Right cardiac atrium (tissue), 5 donors: ENCODE results near the gene UBXN1. TPM values are rescaled to one million over a fixed set of nuclear protein-coding genes. Genes with fewer than 3 reads are reported as not detected.

Source experiments
- ATAC-seq, 2 donors: fragments of 200-7000 bp; cut with Tn5 transposase; one replicate each; pipeline versions ENCODE4 v1.8.0 to v1.9.1; 2020; ENCODE audit warnings: moderate library complexity in 2 of 2, mild to moderate bottlenecking in 1 of 2
- DNase-seq, 3 donors: peaks; one replicate each; pipeline ENCODE4 v3.0.0-alpha.2; 2020
- H3K27ac ChIP-seq: one replicate; pipeline ENCODE4 v1.5.1; 2013; ENCODE audit warnings: mild to moderate bottlenecking, low read length, control low read depth, moderate library complexity
- H3K27me3 ChIP-seq: one replicate; pipeline ENCODE4 v1.6.1; 2013; ENCODE audit not compliant: control insufficient read depth, insufficient read depth
- H3K4me1 ChIP-seq: one replicate; pipeline ENCODE4 v1.6.1; 2013; ENCODE audit warnings: low read length; ENCODE audit not compliant: control insufficient read depth, insufficient read depth
- H3K4me3 ChIP-seq: one replicate; pipeline ENCODE4 v1.5.1; 2013; ENCODE audit warnings: low read length, control low read depth
- H3K9me3 ChIP-seq: one replicate; pipeline ENCODE4 v1.6.1; 2013; ENCODE audit warnings: low read length; ENCODE audit not compliant: control insufficient read depth
- WGBS: extraction: QIAGEN DNeasy Blood & Tissue Kit; methylation state at CpG from one replicate; pipeline ENCODE4 v1.1.7; 2013; 5-methylcytosine and 5-hydroxymethylcytosine counted together
- intact Hi-C, 4 donors: fragments of 100-400 bp; cut with DNase I; formaldehyde crosslinking; loops; one replicate each; pipeline versions ENCODE4 v1.11.0 to v1.14.0; 2022 to 2023
- polyA plus RNA-seq: library from polyadenylated mRNA; stranded (reverse); fragments of 200-250 nt; gene quantifications from one replicate; pipeline ENCODE4 v1.2.3, GENCODE V29; 2013
- total RNA-seq, 4 donors: library from RNA; stranded (reverse); fragmentation: NEBNext Ultra II Directional; extraction: Animal tissue kit (Norgen Biotek cat#: 25700); gene quantifications; one replicate each; pipeline ENCODE4 v1.2.1, GENCODE V29; 2021
- donor health status: healthy with polysubstance abuse.
- donor health status: DM: no; HTN: yes; CAD: no.
- donor health status: DM: no; HTN: no; CAD: no.
- donor health status: DM: no; HTN: yes; CAD: no; lungs with severe emphysema.
- donor health status: DM: yes; HTN: yes; CAD: no.

UBXN1 gene
- total and polyA plus RNA-seq, 5 donors, result 76.6 to 101 (median 84.5) TPM

DNA sequence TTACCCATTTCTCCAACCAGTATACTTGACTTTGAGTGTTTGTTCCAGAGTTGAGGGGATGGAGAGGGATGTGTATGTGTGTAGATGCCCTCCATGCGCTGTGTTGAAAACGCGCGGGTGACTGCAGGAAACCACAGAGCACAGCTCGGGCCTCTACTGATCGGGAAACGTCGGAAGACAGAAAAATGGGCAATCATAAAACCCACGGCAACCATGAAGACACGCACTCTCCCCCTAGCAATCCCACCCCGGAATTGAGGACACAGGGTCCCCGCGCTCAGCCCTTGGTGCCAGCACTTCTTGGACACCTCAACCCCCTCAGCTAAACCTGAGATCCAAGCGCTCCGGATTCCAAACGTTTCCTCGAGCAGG lies 7.7 kb downstream of the UBXN1 start:
- Histone ChIP-seq H3K4me3 (peak overlapping the region; percentile 72), H3K4me1 (peaks cover 8% of the 10 kb centered on the region), H3K27ac (peak overlapping the region; percentile 93), H3K27me3 (no peaks in the 10 kb centered on the region), H3K9me3 (no peaks in the 10 kb centered on the region)
- intact Hi-C loops, result no loop called here
- peak; percentile 34 to 39 for ATAC-seq
- DNase-seq, result no peak
- under 1% methylated on average over 17 of the region's 17 CpGs for WGBS

DNA sequence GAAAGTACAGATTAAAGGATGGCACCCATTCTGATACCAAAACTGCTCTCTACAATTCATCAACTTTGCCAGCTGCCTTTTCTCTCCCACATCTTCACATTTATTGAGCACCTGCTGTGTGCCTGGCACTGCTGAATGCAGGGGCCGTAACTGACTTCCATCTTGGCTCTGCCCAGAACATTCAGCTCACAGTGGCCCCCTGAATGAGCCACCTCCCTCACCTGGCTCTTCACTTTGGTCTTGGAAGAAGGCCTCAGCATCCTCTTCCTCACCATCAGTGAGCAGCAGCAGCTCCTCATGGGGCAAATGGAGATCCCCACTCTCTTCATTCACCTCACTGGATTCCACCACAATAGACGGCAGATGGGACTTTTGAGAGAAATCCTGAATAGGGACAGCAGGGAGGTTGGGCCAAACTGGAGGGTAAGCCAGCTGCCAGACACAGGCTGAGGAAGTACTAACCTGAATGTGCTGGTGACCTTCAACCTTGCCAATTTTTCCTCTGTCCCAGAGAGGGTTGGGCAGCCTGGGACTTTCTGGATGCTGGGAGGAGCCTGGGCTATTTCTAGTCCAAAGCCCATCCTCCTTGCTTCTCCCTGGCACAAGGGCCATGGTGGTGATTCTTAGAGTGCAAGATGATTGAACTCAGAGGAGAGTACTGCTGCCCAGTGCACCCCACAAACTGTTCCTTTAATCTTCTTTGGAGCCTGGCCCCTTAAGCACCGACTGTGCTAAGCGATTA lies 9.3 kb downstream of the UBXN1 start:
- no peak for DNase-seq
- H3K4me1 ChIP-seq, result peaks cover 9% of the 10 kb centered on the region
- intact Hi-C loops, result no loop called here

DNA sequence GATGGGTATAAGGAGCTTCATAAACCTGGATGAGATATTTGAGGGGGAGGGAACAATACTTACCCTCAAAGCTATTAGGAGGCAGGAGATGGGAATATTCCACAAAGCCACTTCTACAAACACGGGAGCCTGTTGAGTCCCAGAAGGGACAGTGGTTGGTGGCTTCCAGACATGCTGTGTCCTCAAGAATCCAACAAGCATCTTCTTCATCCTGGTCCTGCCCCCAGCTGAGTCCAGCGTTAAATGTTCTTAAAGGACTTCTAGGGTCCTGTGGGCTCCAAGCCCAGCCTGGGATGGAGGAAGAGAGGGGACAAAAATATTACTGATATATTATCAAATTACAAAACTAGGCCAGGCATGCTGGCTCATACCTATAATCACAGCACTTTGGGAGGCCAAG lies 11.4 kb downstream of the UBXN1 start:
- WGBS, result 79% methylated on average over 2 of the region's 2 CpGs
- Histone ChIP-seq H3K4me3 (no peak overlapping the region), H3K4me1 (peaks cover 9% of the 10 kb centered on the region), H3K27me3 (no peaks in the 10 kb centered on the region), H3K9me3 (no peaks in the 10 kb centered on the region), H3K27ac (no peak overlapping the region)
- ATAC-seq, result no peak
- intact Hi-C loops, result no loop called here
- DNase-seq, result no peak

More for the DNA sequence above, 9.3 kb downstream of the UBXN1 start:
- Histone ChIP-seq H3K4me3 (no peak overlapping the region), H3K27me3 (no peaks in the 10 kb centered on the region), H3K9me3 (no peaks in the 10 kb centered on the region), H3K27ac (no peak overlapping the region)
- 76% methylated on average over 4 of the region's 4 CpGs for WGBS
- no peak for ATAC-seq

DNA sequence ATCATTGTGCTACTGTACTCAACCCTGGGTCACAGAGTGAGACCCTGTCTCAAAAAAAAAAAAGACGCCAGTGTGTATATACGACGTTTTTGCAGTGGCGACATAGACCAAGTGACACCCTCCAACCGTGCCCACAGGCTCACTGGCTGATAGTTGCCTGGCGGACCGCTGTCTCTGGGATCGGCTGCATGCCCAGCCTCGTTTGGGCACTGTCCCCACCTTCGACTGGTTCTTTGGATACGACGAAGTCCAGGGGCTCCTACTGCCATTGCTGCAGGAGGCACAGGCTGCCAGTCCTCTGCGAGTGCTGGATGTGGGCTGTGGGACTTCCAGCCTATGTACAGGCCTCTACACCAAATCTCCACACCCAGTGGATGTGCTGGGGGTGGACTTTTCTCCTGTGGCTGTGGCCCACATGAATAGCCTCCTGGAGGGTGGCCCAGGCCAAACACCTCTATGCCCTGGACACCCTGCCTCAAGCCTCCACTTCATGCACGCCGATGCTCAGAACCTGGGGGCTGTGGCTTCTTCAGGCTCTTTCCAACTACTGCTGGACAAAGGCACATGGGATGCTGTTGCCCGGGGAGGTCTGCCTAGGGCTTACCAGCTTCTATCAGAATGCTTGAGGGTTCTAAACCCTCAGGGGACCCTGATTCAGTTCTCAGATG lies 12.5 kb downstream of the UBXN1 start:
- ATAC-seq (no peak), DNase-seq (peak in 1 of 3 donors; percentile 54)
- Histone ChIP-seq H3K27ac (peak overlapping the region; percentile 63), H3K27me3 (no peaks in the 10 kb centered on the region), H3K4me1 (peaks cover 9% of the 10 kb centered on the region), H3K9me3 (no peaks in the 10 kb centered on the region), H3K4me3 (peak overlapping the region; percentile 89)
- intact Hi-C loops, result no loop called here
- WGBS, result 46% methylated on average over 16 of the region's 16 CpGs

DNA sequence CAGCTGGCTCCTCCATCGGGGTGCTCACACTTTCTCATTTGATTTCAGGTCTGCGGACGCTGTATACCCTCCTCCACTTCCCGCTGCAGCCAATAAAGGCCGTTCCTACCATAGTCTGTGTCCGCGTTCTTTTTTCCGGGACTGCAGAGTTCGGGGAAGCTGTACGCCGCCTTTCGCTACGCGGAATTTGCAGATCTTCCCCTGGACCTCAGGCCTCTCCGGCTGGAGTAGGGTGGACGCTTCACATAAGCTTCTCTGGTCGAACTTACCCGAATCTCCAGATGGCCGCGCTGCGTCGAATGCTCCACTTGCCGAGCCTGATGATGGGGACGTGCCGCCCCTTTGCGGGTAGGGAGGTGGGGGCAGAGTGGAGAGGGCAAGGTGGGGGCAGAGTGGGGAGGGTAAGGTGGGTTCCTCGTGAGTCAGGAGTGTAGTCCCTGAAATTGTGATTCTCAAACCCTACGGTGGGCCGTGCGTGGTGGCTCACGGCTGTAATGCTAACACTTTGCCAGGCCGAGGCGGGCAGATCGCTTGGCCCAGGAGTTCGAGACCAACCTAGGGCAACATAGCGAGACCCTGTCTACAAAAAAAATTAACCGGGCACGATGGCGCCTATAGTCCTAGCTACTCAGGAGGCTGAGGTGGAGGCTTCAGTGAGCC lies 13.1 kb downstream of the UBXN1 start:
- ATAC-seq, result peak; percentile 59 to 62
- no peaks in the 10 kb centered on the region for H3K9me3 ChIP-seq

DNA sequence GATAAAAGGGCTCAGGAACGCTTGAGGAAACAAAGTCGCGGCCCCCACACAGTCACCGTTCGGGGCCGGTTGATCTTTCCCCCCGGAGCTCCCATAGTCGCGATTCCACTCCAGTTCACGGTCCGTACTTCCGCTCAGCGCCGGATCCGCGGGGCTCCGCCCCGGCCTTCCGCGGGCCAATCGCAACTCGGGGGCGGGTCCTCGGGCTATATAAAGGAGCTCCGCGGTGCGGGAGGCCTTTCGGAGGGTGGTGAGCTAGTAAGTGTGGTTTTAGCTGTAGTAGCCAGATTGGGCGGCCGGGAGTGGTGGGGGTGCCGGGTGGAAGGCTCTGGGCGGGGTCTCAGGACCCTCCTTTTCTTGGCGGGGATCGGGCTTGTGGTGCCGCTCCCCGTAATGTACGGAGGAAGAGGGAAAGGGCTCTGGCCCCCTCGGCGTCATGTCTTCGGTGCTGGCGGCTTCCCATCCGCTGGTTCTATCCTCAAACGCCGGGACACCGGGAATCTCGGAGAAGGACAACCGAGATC lies 13.7 kb downstream of the UBXN1 start, which contains the start of the genes C11orf98 and CSKMT:
Gene C11orf98 (minus strand): TSS at position 136 of the 524 bp plus-strand sequence. CDS start 41 bp downstream, at position 95.
Gene CSKMT (plus strand): TSS at position 238 of the 524 bp plus-strand sequence. CDS start 568 bp downstream, outside the sequence.
- H3K4me3 ChIP-seq, result peak within 1 kb of the TSS; percentile 89
- ATAC-seq (peak; percentile 97 to 98), DNase-seq (peak; percentile 96 to 97 (median 97))
- no peaks in the 10 kb centered on the region for H3K9me3 ChIP-seq
- peaks cover 9% of the 10 kb centered on the region for H3K4me1 ChIP-seq
- no peaks in the 10 kb centered on the region for H3K27me3 ChIP-seq
- H3K27ac ChIP-seq, result peak within 1 kb of the TSS; percentile 97
- under 1% methylated on average over 47 of the region's 47 CpGs for WGBS
- intact Hi-C loops, result no loop called here

More for the DNA sequence above, 13.1 kb downstream of the UBXN1 start:
- intact Hi-C loops, result no loop called here
- Histone ChIP-seq H3K27ac (peak overlapping the region; percentile 97), H3K4me1 (peaks cover 9% of the 10 kb centered on the region), H3K27me3 (no peaks in the 10 kb centered on the region), H3K4me3 (peak overlapping the region; percentile 89)
- 3% methylated on average over 39 of the region's 39 CpGs for WGBS
- DNase-seq, result peak; percentile 50 to 84 (median 84)

DNA sequence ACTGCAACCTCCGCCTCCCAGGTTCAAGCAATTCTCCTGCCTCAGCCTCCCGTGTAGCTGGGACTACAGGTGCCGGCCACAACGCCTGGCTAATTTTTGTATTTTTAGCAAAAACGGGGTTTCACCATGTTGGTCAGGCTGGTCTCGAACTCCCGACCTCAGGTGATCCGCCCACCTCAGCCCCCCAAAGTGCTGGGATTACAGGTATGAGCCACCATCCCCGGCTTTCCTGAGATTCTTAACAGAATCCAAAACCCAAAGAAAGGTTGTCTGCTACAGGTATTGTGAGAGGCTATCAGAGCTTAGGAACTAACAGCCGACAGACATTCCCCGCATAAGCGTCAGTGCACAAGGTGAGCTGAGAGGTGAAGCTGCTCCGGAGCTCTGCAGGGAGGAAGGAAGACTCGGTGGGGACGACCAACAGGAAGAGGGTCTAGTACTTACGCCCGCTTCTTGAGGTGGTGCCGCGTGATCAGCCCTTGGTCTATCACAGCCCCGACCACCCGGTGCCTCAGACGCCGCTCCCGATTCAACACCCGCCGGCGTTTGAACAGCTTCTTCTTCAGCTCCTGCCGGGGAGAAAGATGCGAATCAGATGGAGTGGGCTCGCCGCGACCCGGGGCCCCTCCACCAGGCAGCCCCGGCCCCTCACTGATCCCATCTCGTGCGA lies 14.3 kb downstream of the UBXN1 start:
- Histone ChIP-seq H3K27ac (peak overlapping the region; percentile 91), H3K9me3 (no peaks in the 10 kb centered on the region), H3K4me3 (peak overlapping the region; percentile 89), H3K4me1 (peaks cover 9% of the 10 kb centered on the region), H3K27me3 (no peaks in the 10 kb centered on the region)
- intact Hi-C loops, result no loop called here
- WGBS, result 3% methylated on average over 36 of the region's 36 CpGs
- DNase-seq, result no peak
- ATAC-seq, result peak; percentile 25 to 39

DNA sequence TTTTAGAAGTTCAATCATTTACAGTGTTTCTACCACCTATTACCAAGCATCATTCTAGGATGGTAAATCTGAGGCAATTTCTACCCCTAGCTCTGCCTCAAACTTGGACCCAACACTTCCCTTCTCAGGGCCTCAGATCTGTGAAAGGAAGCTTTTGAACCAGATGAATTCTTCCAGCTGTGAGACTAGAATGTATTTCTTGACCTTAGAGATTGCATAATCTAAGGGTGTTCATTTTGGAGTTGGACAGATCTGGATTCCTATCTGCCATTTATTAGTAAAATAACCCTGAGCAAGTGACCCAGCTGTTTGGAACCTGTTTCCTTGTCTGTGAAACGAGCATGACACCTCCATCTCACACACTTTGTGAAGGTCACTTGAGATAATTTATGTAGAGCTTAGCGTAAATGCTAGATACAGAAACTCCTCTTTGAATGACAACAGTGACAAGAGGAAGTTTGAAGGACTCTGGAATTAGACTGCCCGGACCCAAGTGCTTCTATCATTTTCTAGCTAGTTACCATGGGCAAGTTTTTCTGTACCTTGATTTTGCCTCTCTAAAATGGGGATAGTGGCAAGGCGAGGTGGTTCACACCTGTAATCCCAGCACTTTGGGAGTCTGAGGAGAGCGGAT lies 22.0 kb downstream of the UBXN1 start:
- WGBS, result 52% methylated on average over 5 of the region's 5 CpGs
- Histone ChIP-seq H3K4me1 (no peaks in the 10 kb centered on the region), H3K9me3 (no peaks in the 10 kb centered on the region), H3K27ac (no peak overlapping the region), H3K27me3 (no peaks in the 10 kb centered on the region), H3K4me3 (no peak overlapping the region)
- intact Hi-C loops, result loop anchor here in 1 of 4 donors (10.0 kb wide), 1 partner anchor 62 kb away; the partner anchor contains the start of gene TUT1
- ATAC-seq (no peak), DNase-seq (no peak)

DNA sequence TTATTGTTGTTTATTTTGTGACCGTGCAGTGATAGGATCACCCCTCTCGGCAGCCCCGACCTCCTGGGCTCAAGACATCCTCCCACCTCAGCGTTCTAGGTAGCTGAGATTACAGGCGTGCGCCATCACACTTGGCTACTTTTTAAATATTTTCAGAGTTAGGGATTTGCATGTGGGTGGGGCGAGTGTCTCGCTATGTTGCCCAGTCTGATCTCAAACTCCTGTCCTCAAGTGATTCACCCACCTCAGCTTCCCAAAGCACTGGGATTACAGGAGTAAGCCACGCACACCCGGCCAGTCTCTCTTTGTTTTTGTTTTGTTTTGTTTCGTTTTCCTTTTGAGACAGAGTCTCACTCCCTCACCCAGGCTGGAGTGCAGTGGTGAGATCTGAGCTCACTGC lies 24.6 kb downstream of the UBXN1 start:
- intact Hi-C loops, result loop anchor here in 1 of 4 donors (10.0 kb wide), 1 partner anchor 59 kb away; the partner anchor contains the start of gene TUT1
- Histone ChIP-seq H3K9me3 (no peaks in the 10 kb centered on the region), H3K27me3 (no peaks in the 10 kb centered on the region), H3K4me1 (no peaks in the 10 kb centered on the region), H3K4me3 (no peak overlapping the region), H3K27ac (no peak overlapping the region)
- 89% methylated on average over 11 of the region's 11 CpGs for WGBS
- DNase-seq (no peak), ATAC-seq (no peak)
